Liver (tissue), 9 donors: ENCODE results near the gene RPTOR. TPM values are rescaled to one million over a fixed set of nuclear protein-coding genes. Genes with fewer than 3 reads are reported as not detected.

Experiments used
- DNase-seq: peaks from one replicate; pipeline ENCODE4 v3.0.0-alpha.2; 2017; ENCODE audit warnings: low spot score
- H3K27ac ChIP-seq, 2 donors: one replicate each; pipeline ENCODE4 v1.7.0; 2013; ENCODE audit warnings: inconsistent platforms in 2 of 2, low read length in 2 of 2, control low read depth in 1 of 2, low read depth in 1 of 2, mild to moderate bottlenecking in 1 of 2
- H3K27me3 ChIP-seq, 4 donors: one replicate each; pipeline versions ENCODE4 v1.6.1 to v1.7.0; 2013; ENCODE audit warnings: low read length in 3 of 4, inconsistent platforms in 1 of 4, mild to moderate bottlenecking in 1 of 4, moderate library complexity in 1 of 4; ENCODE audit not compliant: control insufficient read depth in 4 of 4, insufficient read depth in 4 of 4
- H3K36me3 ChIP-seq, 4 donors: one replicate each; pipeline versions ENCODE4 v1.6.1 to v1.7.0; 2013; ENCODE audit warnings: low read length in 3 of 4, mild to moderate bottlenecking in 3 of 4, low read depth in 1 of 4, moderate library complexity in 1 of 4; ENCODE audit not compliant: control insufficient read depth in 4 of 4, insufficient read depth in 3 of 4
- H3K4me1 ChIP-seq, 4 donors: one replicate each; pipeline versions ENCODE4 v1.6.1 to v1.7.0; 2013; ENCODE audit warnings: low read length in 3 of 4, mild to moderate bottlenecking in 3 of 4, moderate library complexity in 1 of 4; ENCODE audit not compliant: control insufficient read depth in 4 of 4, insufficient read depth in 4 of 4
- H3K4me3 ChIP-seq, 3 donors: one replicate each; pipeline versions ENCODE4 v1.6.1 to v1.7.0; 2013; ENCODE audit warnings: low read length in 3 of 3, control low read depth in 1 of 3, low read depth in 1 of 3, mild to moderate bottlenecking in 1 of 3
- H3K9ac ChIP-seq, 2 donors: one replicate each; pipeline ENCODE4 v1.7.0; 2013; ENCODE audit warnings: low read length in 2 of 2, mild to moderate bottlenecking in 2 of 2, moderate library complexity in 2 of 2, control low read depth in 1 of 2, low read depth in 1 of 2
- H3K9me3 ChIP-seq, 4 donors: one replicate each; pipeline versions ENCODE4 v1.6.1 to v1.7.0; 2013; ENCODE audit warnings: low read length in 3 of 4; ENCODE audit not compliant: control insufficient read depth in 4 of 4
- ATF3 ChIP-seq: IDR thresholded peaks from 2 replicates; pipeline ENCODE4 v1.6.1; 2016; ENCODE audit warnings: antibody characterized with exemption
- CTCF ChIP-seq: fragments of 150-350 bp; IDR thresholded peaks from 2 replicates; pipeline ENCODE4 v1.5.1; 2017; ENCODE audit warnings: improper control_type of control experiment, low read depth, low read length; ENCODE audit not compliant: missing input control
- EGR1 ChIP-seq, 2 donors: IDR thresholded peaks; 2 replicates each; pipeline ENCODE4 v1.6.1; 2016 to 2018; ENCODE audit warnings: antibody characterized with exemption in 2 of 2, low read depth in 2 of 2
- FOXA1 ChIP-seq: IDR thresholded peaks from 2 replicates; pipeline ENCODE4 v1.6.1; 2016; ENCODE audit warnings: antibody characterized with exemption
- FOXA2 ChIP-seq: IDR thresholded peaks from 2 replicates; pipeline ENCODE4 v1.6.1; 2016; ENCODE audit warnings: antibody characterized with exemption
- GABPA ChIP-seq, 2 donors: IDR thresholded peaks in 1 of 2; conservative IDR thresholded peaks in 1 of 2; 2 replicates each; pipeline ENCODE4 v1.6.1; 2016; ENCODE audit warnings: antibody characterized with exemption in 2 of 2, mild to moderate bottlenecking in 1 of 2, moderate library complexity in 1 of 2
- HNF4A ChIP-seq, 2 donors: conservative IDR thresholded peaks; 2 replicates each; pipeline ENCODE4 v1.6.1; 2016; ENCODE audit warnings: antibody characterized with exemption in 2 of 2, mild to moderate bottlenecking in 2 of 2
- HNF4G ChIP-seq: IDR thresholded peaks from 2 replicates; pipeline ENCODE4 v1.6.1; 2016; ENCODE audit warnings: antibody characterized with exemption
- JUND ChIP-seq, 2 donors: IDR thresholded peaks; 2 replicates each; pipeline ENCODE4 v1.6.1; 2016; ENCODE audit warnings: antibody characterized with exemption in 2 of 2
- MAX ChIP-seq: IDR thresholded peaks from 2 replicates; pipeline ENCODE4 v1.6.1; 2016; ENCODE audit warnings: antibody characterized with exemption
- NR2F2 ChIP-seq: IDR thresholded peaks from 2 replicates; pipeline ENCODE4 v1.6.1; 2016; ENCODE audit warnings: antibody characterized with exemption
- RAD21 ChIP-seq, 2 donors: IDR thresholded peaks; 2 replicates each; pipeline ENCODE4 v1.6.1; 2016; ENCODE audit warnings: antibody characterized with exemption in 2 of 2, mild to moderate bottlenecking in 2 of 2
- REST ChIP-seq: IDR thresholded peaks from 2 replicates; pipeline ENCODE4 v1.6.1; 2016; ENCODE audit warnings: antibody characterized with exemption, mild to moderate bottlenecking
- RXRA ChIP-seq, 2 donors: IDR thresholded peaks; 2 replicates each; pipeline ENCODE4 v1.6.1; 2017 to 2018; ENCODE audit warnings: antibody characterized with exemption in 2 of 2, mild to moderate bottlenecking in 1 of 2
- SP1 ChIP-seq: IDR thresholded peaks from 2 replicates; pipeline ENCODE4 v1.6.1; 2018; ENCODE audit warnings: antibody characterized with exemption, mild to moderate bottlenecking
- TAF1 ChIP-seq: conservative IDR thresholded peaks from 2 replicates; pipeline ENCODE4 v1.6.1; 2016; ENCODE audit warnings: antibody characterized with exemption, mild to moderate bottlenecking
- YY1 ChIP-seq: IDR thresholded peaks from 2 replicates; pipeline ENCODE4 v1.6.1; 2016; ENCODE audit warnings: antibody characterized with exemption, mild to moderate bottlenecking
- ZBTB33 ChIP-seq: IDR thresholded peaks from 2 replicates; pipeline ENCODE4 v1.6.1; 2016; ENCODE audit warnings: antibody characterized with exemption
- WGBS: extraction: QIAGEN DNeasy Blood & Tissue Kit; methylation state at CpG from one replicate; pipeline ENCODE4 v1.1.7; 2013; 5-methylcytosine and 5-hydroxymethylcytosine counted together
- polyA plus RNA-seq, 2 donors: library from polyadenylated mRNA; stranded (reverse) in 1 of 2; unstranded in 1 of 2; fragments of 200-250 nt in 1 of 2; fragments of >200 nt in 1 of 2; fragmentation: Nextera tagmentation in 1 of 2; extraction: Ambion mirVana in 1 of 2; gene quantifications; one replicate each; pipeline versions ENCODE4 v1.2.1 to v1.2.3, GENCODE V29; 2013 to 2015
- total RNA-seq, 2 donors: library from RNA; depleted of rRNA; stranded (reverse); fragments of >200 nt; gene quantifications; one replicate each; pipeline ENCODE4 v1.2.3, GENCODE V29; 2014
- donor health status: healthy.
- donor health status: healthy.
- donor health status: healthy.
- donor health status: healthy.
- donor health status: healthy.

Gene RPTOR
- total and polyA plus RNA-seq, 4 donors: 4.8 to 25.4 (median 11.6) TPM

- H3K36me3 ChIP-seq: peaks cover 0 to 2% (median 0%) of the 10 kb centered on the region in 4 donors
- no peak for DNase-seq
- H3K27me3 ChIP-seq: no peaks in the 10 kb centered on the region
- H3K27ac ChIP-seq: no peak overlapping the region
- H3K4me3 ChIP-seq: no peak overlapping the region
- H3K4me1 ChIP-seq: peaks cover 0 to 5% (median 0%) of the 10 kb centered on the region in 4 donors
- TF ChIP-seq ZBTB33 (no peak), ATF3 (no peak)
- H3K9me3 ChIP-seq: no peaks in the 10 kb centered on the region
- WGBS: 97% methylated on average over 18 of the region's 18 CpGs
- no peak overlapping the region for H3K9ac ChIP-seq
Observed at GRCh38 chr17:80797741-80798594, 253.3 kb downstream of the RPTOR start.

- Histone ChIP-seq H3K9me3 (no peaks in the 10 kb centered on the region), H3K27ac (no peak overlapping the region), H3K36me3 (peaks cover 0 to 2% (median 0%) of the 10 kb centered on the region in 4 donors), H3K4me1 (peaks cover 0 to 5% (median 0%) of the 10 kb centered on the region in 4 donors), H3K4me3 (no peak overlapping the region), H3K27me3 (no peaks in the 10 kb centered on the region), H3K9ac (no peak overlapping the region)
- TF ChIP-seq YY1: no peak
- TF ChIP-seq FOXA2: no peak
- TF ChIP-seq GABPA (IDR thresholded peaks at IDR 0.05 in 1 of 2, conservative IDR thresholded peaks at IDR 0.05 in 1 of 2): no peak
- no peak for TF ChIP-seq EGR1 (IDR thresholded peaks at IDR 0.05; ENCODE audit: low read depth in 2 of 2)
- TF ChIP-seq FOXA1: no peak
- TF ChIP-seq RAD21 (IDR thresholded peaks at IDR 0.05): no peak
- TF ChIP-seq TAF1: no peak
- no peak for TF ChIP-seq HNF4A (conservative IDR thresholded peaks at IDR 0.05)
- TF ChIP-seq ATF3: no peak
- no peak for TF ChIP-seq RXRA (IDR thresholded peaks at IDR 0.05)
- TF ChIP-seq NR2F2: no peak
- no peak for TF ChIP-seq REST
- no peak for TF ChIP-seq SP1
- TF ChIP-seq CTCF: no peak
- no peak for TF ChIP-seq ZBTB33
- no peak for TF ChIP-seq JUND (IDR thresholded peaks at IDR 0.05)
- TF ChIP-seq HNF4G: no peak
- TF ChIP-seq MAX: no peak
- DNase-seq: no peak
- WGBS: 86% methylated on average over 25 of the region's 25 CpGs
Observed at GRCh38 chr17:80798595-80799537, 254.2 kb downstream of the RPTOR start.
